ENCODE measurements around the gene ZMIZ1. TPM values are rescaled to one million over a fixed set of nuclear protein-coding genes. Genes with fewer than 3 reads are reported as not detected.
A peak's percentile ranks its signal among the peaks of the same experiment; 100 is the strongest.

The ZMIZ1 gene
- total and polyA plus RNA-seq, 12 donors, result 6.6 to 113 (median 55.1) TPM

DNA sequence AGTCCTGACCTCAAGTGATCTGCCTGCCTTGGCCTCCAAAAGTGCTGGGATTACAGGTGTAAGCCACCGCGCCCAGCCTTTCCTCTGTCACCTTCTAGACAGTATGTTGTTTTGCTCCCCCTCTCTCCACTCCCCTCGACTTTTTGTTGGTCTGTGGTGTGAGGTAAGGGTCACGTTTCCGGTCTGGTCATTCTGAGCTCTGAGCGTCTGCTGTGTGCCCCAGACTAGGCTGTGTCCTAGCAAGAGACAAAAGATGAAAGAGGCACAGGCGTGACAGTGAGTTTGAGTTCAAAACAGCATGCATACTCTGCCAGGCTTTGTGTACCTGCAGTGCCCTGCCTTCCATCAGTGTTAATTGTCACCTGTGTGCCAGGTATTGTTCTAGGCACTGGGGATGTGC is 191.1 kb downstream of the ZMIZ1 start:
- no peak for DNase-seq
- 89 to 97% (median 91%) methylated on average over 5 to 7 of the region's 7 CpGs for WGBS, 4 donors
- Histone ChIP-seq H3K36me3 (replicated peaks in 1 of 2) (peaks cover 0 to 5% of the 10 kb centered on the region in 2 donors), H3K4me3 (no peak overlapping the region), H3K27me3 (no peaks in the 10 kb centered on the region), H3K27ac (peak overlapping the region in 1 of 5 donors; percentile 70), H3K9me3 (replicated peaks in 1 of 3) (no peaks in the 10 kb centered on the region), H3K4me1 (replicated peaks in 1 of 2) (peaks cover 23 to 48% of the 10 kb centered on the region in 2 donors)
- intact Hi-C loops (cut with DNase I), result no loop called here
- TF ChIP-seq, protein P1, sequence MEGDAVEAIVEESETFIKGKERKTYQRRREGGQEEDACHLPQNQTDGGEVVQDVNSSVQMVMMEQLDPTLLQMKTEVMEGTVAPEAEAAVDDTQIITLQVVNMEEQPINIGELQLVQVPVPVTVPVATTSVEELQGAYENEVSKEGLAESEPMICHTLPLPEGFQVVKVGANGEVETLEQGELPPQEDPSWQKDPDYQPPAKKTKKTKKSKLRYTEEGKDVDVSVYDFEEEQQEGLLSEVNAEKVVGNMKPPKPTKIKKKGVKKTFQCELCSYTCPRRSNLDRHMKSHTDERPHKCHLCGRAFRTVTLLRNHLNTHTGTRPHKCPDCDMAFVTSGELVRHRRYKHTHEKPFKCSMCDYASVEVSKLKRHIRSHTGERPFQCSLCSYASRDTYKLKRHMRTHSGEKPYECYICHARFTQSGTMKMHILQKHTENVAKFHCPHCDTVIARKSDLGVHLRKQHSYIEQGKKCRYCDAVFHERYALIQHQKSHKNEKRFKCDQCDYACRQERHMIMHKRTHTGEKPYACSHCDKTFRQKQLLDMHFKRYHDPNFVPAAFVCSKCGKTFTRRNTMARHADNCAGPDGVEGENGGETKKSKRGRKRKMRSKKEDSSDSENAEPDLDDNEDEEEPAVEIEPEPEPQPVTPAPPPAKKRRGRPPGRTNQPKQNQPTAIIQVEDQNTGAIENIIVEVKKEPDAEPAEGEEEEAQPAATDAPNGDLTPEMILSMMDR (IDR thresholded peaks at IDR 0.05), result no peak
- TF ChIP-seq POLR2A (IDR thresholded peaks at IDR 0.05), result no peak

DNA sequence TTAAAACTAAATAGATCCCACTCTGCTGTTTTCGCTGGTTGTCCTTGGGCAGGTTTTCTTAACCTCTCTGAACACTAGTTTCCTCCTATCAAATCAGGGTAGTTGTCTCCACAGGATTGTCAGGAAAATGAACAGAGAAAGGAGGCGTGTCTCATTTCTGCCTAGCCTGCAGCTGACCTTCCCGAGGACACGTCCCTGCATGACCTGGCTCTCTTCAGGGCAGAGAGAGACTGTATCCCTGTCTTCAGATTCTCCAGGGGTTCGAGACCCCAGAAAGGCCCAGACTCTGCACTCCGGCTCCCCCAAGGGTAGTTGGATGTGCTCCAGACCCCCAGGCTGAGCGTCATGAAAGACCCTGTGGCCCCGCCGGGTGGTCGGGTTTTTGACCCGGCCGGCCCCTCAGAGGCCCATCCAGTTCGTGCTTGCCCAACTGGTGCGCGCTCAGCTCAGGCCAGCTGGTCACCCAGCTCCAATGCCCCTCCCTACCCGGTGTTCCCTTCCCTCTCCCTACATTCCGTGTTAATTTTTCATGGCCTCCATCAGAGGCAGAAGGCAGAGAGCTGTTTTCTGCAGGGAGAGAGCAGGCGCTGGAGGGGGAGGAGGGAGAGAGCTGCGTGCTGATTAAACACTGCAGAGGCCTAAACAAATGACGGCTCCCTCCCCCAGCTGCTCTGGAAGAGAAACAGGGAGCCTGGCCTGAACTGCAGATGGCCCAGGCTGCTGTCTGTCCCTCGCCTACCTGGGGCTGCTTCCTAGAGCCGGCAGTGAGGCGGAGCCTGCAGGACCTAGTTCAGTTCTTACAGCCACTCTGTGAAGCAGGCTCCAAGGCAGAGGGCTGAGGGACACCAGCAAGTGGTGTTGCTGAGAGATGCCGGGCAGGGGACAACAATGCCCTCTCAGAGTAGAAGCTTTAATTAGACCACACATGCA is 192.3 kb downstream of the ZMIZ1 start:
- no peak for TF ChIP-seq POLR2A (IDR thresholded peaks at IDR 0.05)
- TF ChIP-seq, protein P1 (IDR thresholded peaks at IDR 0.05), result no peak
- intact Hi-C loops (cut with DNase I), result no loop called here
- Histone ChIP-seq H3K9me3 (replicated peaks in 1 of 3) (no peaks in the 10 kb centered on the region), H3K36me3 (replicated peaks in 1 of 2) (peaks cover 0 to 5% of the 10 kb centered on the region in 2 donors), H3K27ac (peak overlapping the region in 4 of 5 donors; percentile 24 to 70 (median 51)), H3K4me1 (replicated peaks in 1 of 2) (peaks cover 27 to 61% of the 10 kb centered on the region in 2 donors), H3K27me3 (no peaks in the 10 kb centered on the region), H3K4me3 (no peak overlapping the region)
- DNase-seq, result peak in 4 of 7 donors; percentile 46 to 92 (median 60)
- 49 to 54% (median 52%) methylated on average over 20 to 24 of the region's 24 CpGs for WGBS, 4 donors

DNA sequence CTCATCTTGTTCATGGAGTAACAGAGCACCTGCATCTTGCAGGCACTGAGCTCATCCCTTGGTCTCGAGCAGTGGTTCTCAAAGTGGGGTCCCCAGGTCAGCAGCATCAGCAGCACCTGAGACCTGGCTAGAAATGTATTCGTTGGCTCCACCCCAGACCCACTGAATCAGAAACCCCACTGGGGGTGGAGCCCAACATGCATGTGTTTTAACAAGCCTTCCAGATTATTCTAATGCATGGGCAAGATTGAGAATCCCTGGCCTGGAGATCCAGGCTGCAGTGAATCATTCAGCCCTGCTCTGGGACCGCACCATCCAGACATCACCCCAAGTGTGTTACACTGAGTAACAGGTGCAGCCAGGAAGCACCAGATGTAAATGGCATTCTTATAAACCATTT is 193.4 kb downstream of the ZMIZ1 start:
- Histone ChIP-seq H3K36me3 (replicated peaks in 1 of 2) (peaks cover 0 to 2% of the 10 kb centered on the region in 2 donors), H3K4me1 (replicated peaks in 1 of 2) (peaks cover 37 to 70% of the 10 kb centered on the region in 2 donors), H3K4me3 (no peak overlapping the region), H3K9me3 (replicated peaks in 1 of 3) (no peaks in the 10 kb centered on the region), H3K27ac (peak overlapping the region in 1 of 5 donors; percentile 70), H3K27me3 (no peaks in the 10 kb centered on the region)
- no peak for TF ChIP-seq POLR2A (IDR thresholded peaks at IDR 0.05)
- TF ChIP-seq, protein P1 (IDR thresholded peaks at IDR 0.05), result no peak
- intact Hi-C loops (cut with DNase I), result no loop called here
- 69 to 95% (median 76%) methylated on average over 2 to 3 of the region's 3 CpGs for WGBS, 4 donors
- no peak for DNase-seq

DNA sequence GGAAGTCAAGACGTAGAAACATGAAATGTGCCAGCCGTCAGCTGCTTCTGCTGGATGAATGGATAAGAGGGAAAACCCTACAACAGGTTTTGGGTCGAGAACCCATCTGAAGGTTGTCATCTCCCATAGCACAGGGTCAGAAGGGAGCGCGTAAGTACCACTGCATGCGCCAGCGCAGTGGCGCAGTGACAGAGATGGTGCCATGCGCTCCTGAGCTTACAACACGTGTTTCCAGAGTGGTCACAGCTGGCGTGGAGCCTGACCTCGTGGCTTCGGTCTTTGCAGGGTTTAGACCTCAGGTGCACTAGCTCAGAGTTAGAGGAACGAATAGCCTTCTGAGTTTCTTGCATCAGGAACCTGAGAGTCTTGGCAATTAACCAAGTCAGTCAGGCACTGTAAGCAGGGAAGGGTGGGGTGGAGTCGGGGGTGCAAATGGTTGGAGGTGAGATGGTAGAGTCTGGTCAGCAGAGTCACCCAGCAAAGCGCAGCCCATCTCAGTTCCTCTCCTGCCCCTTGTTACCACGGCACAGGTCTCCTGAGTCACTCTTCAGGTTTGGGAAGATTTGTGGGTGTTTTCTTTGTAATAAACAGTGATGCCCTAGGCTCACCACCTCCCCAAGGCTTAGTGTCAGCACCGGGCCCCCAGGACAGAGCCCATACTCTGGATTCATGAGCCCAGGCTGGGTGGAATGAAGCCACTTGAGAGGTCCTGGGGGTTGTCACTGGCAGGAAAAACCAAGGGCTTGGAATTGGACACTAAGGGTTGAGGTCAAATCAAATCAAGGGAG is 194.4 kb downstream of the ZMIZ1 start:
- no peaks in the 10 kb centered on the region for H3K27me3 ChIP-seq
- DNase-seq, result no peak
- no peaks in the 10 kb centered on the region for H3K9me3 ChIP-seq (replicated peaks in 1 of 3)
- intact Hi-C loops (cut with DNase I), result no loop called here
- TF ChIP-seq, protein P1 (IDR thresholded peaks at IDR 0.05), result no peak
- no peak for TF ChIP-seq POLR2A (IDR thresholded peaks at IDR 0.05)
- 85 to 92% (median 88%) methylated on average over 17 to 18 of the region's 18 CpGs for WGBS, 4 donors
- H3K27ac ChIP-seq, result peak overlapping the region in 1 of 5 donors; percentile 29
- H3K4me1 ChIP-seq (replicated peaks in 1 of 2), result peaks cover 45 to 80% of the 10 kb centered on the region in 2 donors
- no peak overlapping the region for H3K4me3 ChIP-seq
- no peaks in the 10 kb centered on the region for H3K36me3 ChIP-seq (replicated peaks in 1 of 2)

All from adrenal gland (tissue), 12 donors.